BLaER1 treated with 17β-estradiol and CSF1 and Interleukin-3, amounts not matched to agents 10 nM and 100 nM (cell line): ENCODE results near the gene TNFSF8.

Source experiments
- H3K27ac ChIP-seq, 11 experiments: shearing (Covaris generic); formaldehyde crosslinking; 2 replicates each; pipeline ENCODE4 v1.8.1; 2022
- H3K27me3 ChIP-seq, 11 experiments: shearing (Covaris generic); formaldehyde crosslinking; 2 replicates each; pipeline ENCODE4 v1.8.1; 2022
- H3K36me3 ChIP-seq, 11 experiments: shearing (Covaris generic); formaldehyde crosslinking; 2 replicates each; pipeline ENCODE4 v1.8.1; 2022
- H3K4me1 ChIP-seq, 10 experiments: shearing (Covaris generic); formaldehyde crosslinking; 2 replicates each; pipeline ENCODE4 v1.8.1; 2022
- H3K4me2 ChIP-seq, 11 experiments: shearing (Covaris generic); formaldehyde crosslinking; 2 replicates each; pipeline ENCODE4 v1.8.1; 2022
- H3K4me3 ChIP-seq, 10 experiments: shearing (Covaris generic); formaldehyde crosslinking; 2 replicates each; pipeline ENCODE4 v1.8.1; 2022
- H3K9ac ChIP-seq, 11 experiments: shearing (Covaris generic); formaldehyde crosslinking; 2 replicates each; pipeline ENCODE4 v1.8.1; 2022
- H3K9me3 ChIP-seq, 11 experiments: shearing (Covaris generic); formaldehyde crosslinking; replicated peaks in 1 of 11; 2 replicates each; pipeline ENCODE4 v1.8.1; 2022
- H4K20me1 ChIP-seq, 11 experiments: shearing (Covaris generic); formaldehyde crosslinking; 2 replicates each; pipeline ENCODE4 v1.8.1; 2022
- Cebpa-rat ChIP-seq, 11 experiments: shearing (Covaris generic); IDR thresholded peaks; 2 replicates each; pipeline ENCODE4 v1.8.1; 2022

Gene TNFSF8

DNA sequence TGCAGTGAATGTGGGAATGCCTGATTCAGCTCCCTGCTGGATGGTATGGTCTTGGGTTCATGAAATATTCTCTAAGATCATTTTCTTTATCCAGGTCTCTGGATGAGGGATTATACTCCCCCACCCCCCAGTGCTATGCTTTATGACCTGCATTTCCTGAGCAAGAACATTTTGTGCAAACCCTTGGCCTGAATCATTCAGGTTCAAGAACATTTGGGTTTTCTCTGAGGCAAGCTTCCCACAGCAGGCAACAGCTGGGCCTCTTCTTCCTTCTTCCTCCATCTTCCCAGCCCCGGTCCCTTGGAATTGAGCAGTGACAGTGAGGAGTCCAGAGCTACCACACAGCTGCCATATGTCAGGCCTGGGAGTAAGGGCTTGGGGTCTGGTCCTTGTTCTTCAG, 65.9 kb downstream of the TNFSF8 start:
- no peaks in the 10 kb centered on the region for H3K27me3 ChIP-seq
- H3K36me3 ChIP-seq: no peaks in the 10 kb centered on the region
- no peaks in the 10 kb centered on the region for H4K20me1 ChIP-seq
- no peak for TF ChIP-seq Cebpa-rat (IDR thresholded peaks at IDR 0.05)
- H3K9ac ChIP-seq: no peak overlapping the region
- no peak overlapping the region for H3K4me3 ChIP-seq
- peaks cover 0 to 37% (median 6%) of the 10 kb centered on the region in 11 experiments; a peak in 11 of 22 replicates for H3K9me3 ChIP-seq
- H3K27ac ChIP-seq: peak overlapping the region in 3 of 11 experiments; percentile 7 to 16 (median 11); a peak in 3 of 22 replicates
- peaks cover 17 to 50% (median 38%) of the 10 kb centered on the region in 10 experiments for H3K4me1 ChIP-seq
- peak overlapping the region in 2 of 11 experiments; percentile 4 to 39; a peak in 3 of 22 replicates for H3K4me2 ChIP-seq

GRCh38 chr9:114861922-114862605, 68.3 kb downstream of the TNFSF8 start:
- Histone ChIP-seq H3K27ac (peak overlapping the region in 10 of 11 experiments; percentile 30 to 74 (median 56); a peak in 17 of 22 replicates), H3K9me3 (peaks cover 0 to 39% (median 0%) of the 10 kb centered on the region in 11 experiments; a peak in 9 of 22 replicates), H4K20me1 (no peaks in the 10 kb centered on the region), H3K4me3 (no peak overlapping the region; a peak in 1 of 20 replicates), H3K27me3 (no peaks in the 10 kb centered on the region), H3K4me2 (peak overlapping the region; percentile 50 to 86 (median 69)), H3K36me3 (no peaks in the 10 kb centered on the region), H3K4me1 (peaks cover 17 to 52% (median 38%) of the 10 kb centered on the region in 10 experiments), H3K9ac (peak overlapping the region in 5 of 11 experiments; percentile 4 to 50 (median 41); a peak in 7 of 22 replicates)
- peak in 3 of 11 experiments; percentile 17 to 27 (median 20); a peak in 2 of 22 replicates for TF ChIP-seq Cebpa-rat (IDR thresholded peaks at IDR 0.05)

GRCh38 chr9:114861273-114861672, 69.1 kb downstream of the TNFSF8 start:
- peaks cover 0 to 46% (median 0%) of the 10 kb centered on the region in 11 experiments; a peak in 10 of 22 replicates for H3K9me3 ChIP-seq
- peak overlapping the region in 10 of 11 experiments; percentile 4 to 86 (median 70); a peak in 16 of 22 replicates for H3K4me2 ChIP-seq

DNA sequence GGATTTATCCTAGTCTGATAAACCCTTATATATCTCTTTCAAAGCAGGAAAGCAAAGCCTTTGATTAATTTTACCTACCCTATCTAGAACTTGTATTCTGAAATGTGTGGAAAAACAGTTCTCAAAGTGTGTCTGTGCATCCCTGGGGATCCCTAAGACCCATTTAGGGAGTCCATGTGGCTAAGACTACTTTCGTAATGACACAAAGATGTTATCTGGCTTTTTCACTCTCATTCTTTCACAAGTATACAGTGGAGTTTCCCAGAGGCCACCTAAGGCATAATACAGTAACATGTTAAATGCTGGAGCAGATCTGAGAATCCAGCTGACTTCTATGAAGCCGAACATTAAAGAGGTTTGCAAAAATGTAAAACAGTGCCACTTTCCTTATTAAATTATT, 70.2 kb downstream of the TNFSF8 start:
- H3K36me3 ChIP-seq: 0 out of 22 replicates have a peak, but pooled peaks cover 0 to 5% (median 0%) of the 10 kb centered on the region in 11 experiments
- no peak overlapping the region for H3K9ac ChIP-seq
- no peak for TF ChIP-seq Cebpa-rat (IDR thresholded peaks at IDR 0.05)

More at GRCh38 chr9:114861273-114861672, 69.1 kb downstream of the TNFSF8 start:
- Histone ChIP-seq H3K9ac (peak overlapping the region in 2 of 11 experiments; percentile 34 to 50; a peak in 1 of 22 replicates), H3K4me1 (peaks cover 17 to 60% (median 41%) of the 10 kb centered on the region in 10 experiments), H3K27me3 (no peaks in the 10 kb centered on the region), H4K20me1 (no peaks in the 10 kb centered on the region), H3K36me3 (0 out of 22 replicates have a peak, but pooled peaks cover 0 to 2% (median 0%) of the 10 kb centered on the region in 11 experiments), H3K4me3 (no peak overlapping the region), H3K27ac (peak overlapping the region in 10 of 11 experiments; percentile 16 to 74 (median 56); a peak in 16 of 22 replicates)
- TF ChIP-seq Cebpa-rat (IDR thresholded peaks at IDR 0.05): no peak

DNA sequence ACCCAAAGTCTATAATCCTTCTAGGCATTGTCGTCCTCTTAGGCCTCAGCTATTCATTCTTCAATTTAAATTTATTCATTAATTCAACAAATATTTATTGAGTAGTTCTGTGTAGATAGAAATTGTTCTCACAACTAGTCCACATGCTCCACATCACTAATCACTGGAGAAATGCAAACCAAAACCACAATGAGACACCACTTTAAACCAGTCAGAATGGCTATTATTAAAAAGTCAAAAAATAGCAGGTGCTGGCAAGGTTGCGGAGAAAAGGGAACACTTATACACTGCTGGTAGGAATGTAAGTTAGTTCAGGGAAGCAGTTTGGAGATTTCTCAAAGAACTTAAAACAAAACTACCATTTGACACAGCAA, 73.5 kb downstream of the TNFSF8 start:
- no peak overlapping the region for H3K4me3 ChIP-seq
- no peak for TF ChIP-seq Cebpa-rat (IDR thresholded peaks at IDR 0.05)
- peak overlapping the region in 2 of 11 experiments; percentile 4 to 8; a peak in 2 of 22 replicates for H3K27ac ChIP-seq
- H3K4me2 ChIP-seq: peak overlapping the region in 5 of 11 experiments; percentile 6 to 20 (median 14); a peak in 9 of 22 replicates
- 0 out of 22 replicates have a peak, but pooled peaks cover 0 to 5% (median 0%) of the 10 kb centered on the region in 11 experiments for H3K36me3 ChIP-seq
- peaks cover 10 to 68% (median 38%) of the 10 kb centered on the region in 10 experiments for H3K4me1 ChIP-seq
- H4K20me1 ChIP-seq: no peaks in the 10 kb centered on the region
- no peaks in the 10 kb centered on the region for H3K27me3 ChIP-seq
- no peak overlapping the region for H3K9ac ChIP-seq
- peaks cover 0 to 69% (median 0%) of the 10 kb centered on the region in 11 experiments; a peak in 10 of 22 replicates for H3K9me3 ChIP-seq

More for the DNA sequence above, 70.2 kb downstream of the TNFSF8 start:
- no peaks in the 10 kb centered on the region for H4K20me1 ChIP-seq
- H3K4me3 ChIP-seq: no peak overlapping the region
- H3K27ac ChIP-seq: no peak overlapping the region
- peak overlapping the region in 2 of 11 experiments; percentile 2 to 11; a peak in 3 of 22 replicates for H3K4me2 ChIP-seq
- H3K27me3 ChIP-seq: no peaks in the 10 kb centered on the region
- H3K4me1 ChIP-seq: peaks cover 17 to 62% (median 41%) of the 10 kb centered on the region in 10 experiments
- H3K9me3 ChIP-seq: peaks cover 0 to 52% (median 0%) of the 10 kb centered on the region in 11 experiments; a peak in 10 of 22 replicates

GRCh38 chr9:114856215-114856941, 74.0 kb downstream of the TNFSF8 start:
- Histone ChIP-seq H3K4me1 (peaks cover 5 to 68% (median 38%) of the 10 kb centered on the region in 10 experiments; a peak in 17 of 20 replicates), H4K20me1 (no peaks in the 10 kb centered on the region), H3K36me3 (0 out of 22 replicates have a peak, but pooled peaks cover 0 to 5% (median 0%) of the 10 kb centered on the region in 11 experiments), H3K27me3 (no peaks in the 10 kb centered on the region), H3K4me2 (peak overlapping the region in 5 of 11 experiments; percentile 6 to 20 (median 14); a peak in 6 of 22 replicates), H3K9ac (no peak overlapping the region), H3K4me3 (no peak overlapping the region), H3K27ac (peak overlapping the region in 4 of 11 experiments; percentile 4 to 18 (median 6); a peak in 4 of 22 replicates), H3K9me3 (peaks cover 0 to 75% (median 0%) of the 10 kb centered on the region in 11 experiments; a peak in 10 of 22 replicates)
- TF ChIP-seq Cebpa-rat (IDR thresholded peaks at IDR 0.05): no peak

DNA sequence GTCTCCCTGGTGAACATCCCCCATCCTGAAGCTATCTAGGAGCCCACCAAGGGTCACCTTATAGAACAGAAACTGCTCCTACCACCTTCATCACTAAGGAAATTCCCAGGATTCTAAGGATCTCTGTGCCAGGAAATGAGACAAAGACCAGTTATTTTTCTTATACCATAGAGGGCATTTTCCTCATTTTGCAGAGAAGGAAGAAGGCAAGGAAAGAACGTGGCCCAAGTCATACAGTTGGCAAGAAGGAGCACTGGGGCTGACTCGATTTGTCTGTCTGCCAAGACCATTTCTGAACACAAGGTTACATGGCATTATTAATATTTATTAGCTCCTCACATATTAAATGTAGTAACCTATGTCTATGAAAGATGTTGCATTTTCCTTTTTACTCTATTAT, 74.9 kb downstream of the TNFSF8 start:
- Histone ChIP-seq H4K20me1 (no peaks in the 10 kb centered on the region), H3K4me1 (peaks cover 0 to 68% (median 41%) of the 10 kb centered on the region in 10 experiments; a peak in 14 of 20 replicates), H3K4me3 (no peak overlapping the region), H3K9ac (no peak overlapping the region), H3K9me3 (peaks cover 0 to 84% (median 0%) of the 10 kb centered on the region in 11 experiments; a peak in 10 of 22 replicates), H3K36me3 (0 out of 22 replicates have a peak, but pooled peaks cover 0 to 5% (median 0%) of the 10 kb centered on the region in 11 experiments), H3K4me2 (peak overlapping the region in 1 of 11 experiments; percentile 7; a peak in 1 of 22 replicates), H3K27ac (peak overlapping the region in 3 of 11 experiments; percentile 4 to 26 (median 22); a peak in 3 of 22 replicates), H3K27me3 (no peaks in the 10 kb centered on the region)
- no peak for TF ChIP-seq Cebpa-rat (IDR thresholded peaks at IDR 0.05)

DNA sequence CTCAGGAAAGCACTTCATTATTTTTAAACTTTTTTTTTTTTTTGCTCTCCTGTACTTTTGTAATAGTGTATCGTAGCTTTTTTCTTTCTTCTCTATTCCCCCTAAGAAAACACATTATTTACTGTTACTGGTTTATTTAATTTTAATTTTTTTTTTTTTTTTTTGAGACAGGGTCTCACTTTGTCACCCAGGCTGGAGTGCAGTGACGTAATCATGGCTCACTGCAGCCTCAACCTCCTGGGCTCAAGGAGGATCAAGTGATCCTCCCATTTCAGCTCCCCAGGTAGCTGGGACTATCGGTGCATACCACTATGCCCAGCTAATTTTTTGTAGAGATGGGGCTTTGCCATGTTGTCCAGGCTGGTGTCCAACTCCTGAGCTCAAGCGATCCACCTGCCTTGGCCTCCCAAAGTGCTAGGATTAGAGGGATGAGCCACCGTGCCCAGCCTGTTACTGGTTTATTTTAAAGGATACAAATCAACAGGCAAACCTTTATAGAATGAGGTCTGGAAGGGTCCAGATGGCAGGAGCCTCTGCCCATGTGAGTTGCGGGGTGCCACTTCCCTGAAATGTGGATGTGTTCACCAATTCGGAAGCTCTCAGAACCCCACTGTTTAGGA, 75.5 kb downstream of the TNFSF8 start:
- H3K4me1 ChIP-seq: peaks cover 0 to 68% (median 40%) of the 10 kb centered on the region in 10 experiments; a peak in 14 of 20 replicates
- H3K4me2 ChIP-seq: peak overlapping the region in 1 of 11 experiments; percentile 13; a peak in 1 of 22 replicates
- H3K9ac ChIP-seq: no peak overlapping the region
- H3K9me3 ChIP-seq: peaks cover 0 to 84% (median 0%) of the 10 kb centered on the region in 11 experiments; a peak in 10 of 22 replicates
- TF ChIP-seq Cebpa-rat (IDR thresholded peaks at IDR 0.05): no peak
- no peaks in the 10 kb centered on the region for H3K27me3 ChIP-seq
- no peak overlapping the region for H3K4me3 ChIP-seq
- 0 out of 22 replicates have a peak, but pooled peaks cover 0 to 5% (median 0%) of the 10 kb centered on the region in 11 experiments for H3K36me3 ChIP-seq
- H4K20me1 ChIP-seq: no peaks in the 10 kb centered on the region
- peak overlapping the region in 2 of 11 experiments; percentile 22 to 26; a peak in 2 of 22 replicates for H3K27ac ChIP-seq
